ENCODE data around the gene ADCY1.
"Not testable (repeated sequence)": the region's sequence is repeated elsewhere in the genome, so short reads cannot be mapped to it uniquely, and the experiment has no call there.

The ADCY1 gene

DNA sequence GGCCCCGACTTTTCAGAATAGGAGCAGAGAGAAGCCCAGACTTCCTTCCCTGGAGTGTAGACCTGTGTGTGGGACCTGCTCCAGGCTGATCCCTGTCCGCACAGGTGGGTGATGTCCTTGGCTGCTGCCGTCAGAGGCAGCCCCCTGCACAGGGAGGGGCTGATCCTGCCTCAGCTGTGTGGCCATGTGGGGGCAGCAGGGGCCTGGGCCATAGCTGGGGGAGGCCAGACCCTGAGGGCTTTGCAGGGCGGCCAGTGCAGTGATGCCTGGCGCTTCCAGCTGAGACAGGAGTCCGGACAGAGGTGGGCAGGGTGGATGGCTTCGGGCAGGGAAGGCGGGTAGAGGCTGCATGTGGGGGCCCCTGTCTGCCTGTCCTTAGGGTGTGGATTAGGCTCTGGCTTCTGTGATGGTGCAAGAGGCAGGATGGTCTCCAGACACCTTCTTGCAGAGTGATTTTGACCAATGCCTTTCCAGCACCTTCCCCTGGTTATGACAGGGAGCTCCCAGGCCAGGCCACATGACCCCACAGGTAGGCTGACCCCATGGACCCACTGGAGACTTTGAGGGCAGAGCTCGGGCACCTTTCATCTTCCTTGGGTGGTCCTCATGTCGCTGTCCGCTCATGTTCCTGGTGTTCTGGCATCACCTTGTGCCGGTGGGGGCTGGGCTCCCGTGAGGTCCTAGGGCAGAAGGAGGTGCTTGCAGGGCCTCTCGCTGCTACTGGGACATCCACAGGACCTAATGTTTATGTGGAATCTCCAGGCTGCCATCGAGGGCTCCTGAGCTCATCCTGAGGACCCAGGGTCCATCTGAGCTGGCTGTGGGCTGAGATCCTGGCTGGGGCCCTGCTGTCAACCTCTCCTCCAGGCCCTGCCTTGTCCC lies 141.5 kb downstream of the ADCY1 start:
- no peak for DNase-seq

DNA sequence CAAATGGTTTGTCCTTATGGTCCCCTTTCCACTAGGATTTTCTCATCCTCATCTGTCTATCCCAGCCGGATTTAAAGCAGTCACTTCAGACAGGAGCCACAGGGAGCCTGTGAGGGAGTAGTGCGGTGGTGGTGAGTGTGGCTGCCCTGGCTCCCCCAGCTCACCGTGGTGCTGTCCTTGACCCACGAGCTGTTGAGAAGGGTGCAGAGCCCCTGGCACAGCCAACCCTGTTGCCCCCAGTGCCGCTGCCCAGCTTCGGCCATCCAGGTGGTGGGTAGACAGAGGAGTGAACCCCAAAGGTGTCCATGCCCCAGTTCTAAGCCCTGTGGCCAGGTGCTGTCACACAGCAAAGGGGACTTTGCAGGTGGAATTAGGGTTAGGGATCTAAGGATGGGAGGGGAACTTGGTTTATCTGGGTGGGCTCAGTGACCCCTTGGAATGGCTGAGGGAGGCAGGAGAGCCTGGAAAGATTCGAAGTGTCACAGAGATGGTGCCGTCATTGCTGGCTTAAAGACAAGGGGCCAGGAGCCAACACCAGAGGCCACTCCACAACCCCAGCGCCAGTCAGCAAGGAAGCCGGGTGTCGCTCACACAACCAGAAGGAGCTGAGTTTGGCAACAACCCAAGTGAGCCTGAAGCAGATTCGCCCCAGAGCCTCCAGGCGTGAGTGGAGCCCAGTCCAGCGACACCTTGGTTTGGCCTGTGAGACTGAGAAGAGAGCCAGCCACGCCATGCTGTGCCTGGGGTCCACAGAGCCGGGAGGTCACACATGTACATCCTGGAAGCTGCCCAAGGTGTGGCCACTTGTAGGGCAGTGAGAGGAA lies 142.4 kb downstream of the ADCY1 start:
- no peak for DNase-seq

DNA sequence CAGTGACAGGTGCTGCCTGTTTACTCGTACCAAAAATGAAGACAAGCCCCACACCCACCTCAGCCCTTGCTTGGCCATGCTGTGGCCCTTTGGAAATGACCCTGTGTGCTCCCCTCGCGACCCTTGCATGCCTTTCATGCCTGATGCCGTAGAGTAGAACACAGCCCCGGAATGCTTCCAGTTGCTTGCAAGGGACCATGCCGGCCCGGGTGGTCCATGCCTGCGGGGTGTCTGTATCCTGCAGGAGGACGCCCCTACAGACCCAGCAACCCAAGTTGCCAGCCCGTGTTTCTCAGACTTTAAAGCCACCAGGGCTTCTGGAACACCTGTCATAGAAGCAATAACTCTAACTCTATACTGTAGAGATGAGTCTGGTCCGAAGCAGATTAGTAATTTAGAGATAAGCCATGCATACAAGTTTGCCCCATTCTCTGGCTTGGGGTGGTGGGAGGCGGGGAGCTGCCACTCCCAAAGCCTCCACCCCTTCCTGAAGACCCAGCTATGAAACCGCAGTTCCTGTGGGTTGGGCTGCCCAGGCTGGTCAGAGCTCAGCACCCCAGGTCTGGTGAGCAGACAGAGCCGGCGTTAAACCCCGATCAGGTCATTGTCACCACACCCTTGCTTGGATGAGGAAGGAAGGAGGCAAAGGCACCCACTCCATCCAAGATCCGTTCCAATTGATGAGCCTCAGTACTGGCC lies 143.5 kb downstream of the ADCY1 start:
- DNase-seq, result no peak

DNA sequence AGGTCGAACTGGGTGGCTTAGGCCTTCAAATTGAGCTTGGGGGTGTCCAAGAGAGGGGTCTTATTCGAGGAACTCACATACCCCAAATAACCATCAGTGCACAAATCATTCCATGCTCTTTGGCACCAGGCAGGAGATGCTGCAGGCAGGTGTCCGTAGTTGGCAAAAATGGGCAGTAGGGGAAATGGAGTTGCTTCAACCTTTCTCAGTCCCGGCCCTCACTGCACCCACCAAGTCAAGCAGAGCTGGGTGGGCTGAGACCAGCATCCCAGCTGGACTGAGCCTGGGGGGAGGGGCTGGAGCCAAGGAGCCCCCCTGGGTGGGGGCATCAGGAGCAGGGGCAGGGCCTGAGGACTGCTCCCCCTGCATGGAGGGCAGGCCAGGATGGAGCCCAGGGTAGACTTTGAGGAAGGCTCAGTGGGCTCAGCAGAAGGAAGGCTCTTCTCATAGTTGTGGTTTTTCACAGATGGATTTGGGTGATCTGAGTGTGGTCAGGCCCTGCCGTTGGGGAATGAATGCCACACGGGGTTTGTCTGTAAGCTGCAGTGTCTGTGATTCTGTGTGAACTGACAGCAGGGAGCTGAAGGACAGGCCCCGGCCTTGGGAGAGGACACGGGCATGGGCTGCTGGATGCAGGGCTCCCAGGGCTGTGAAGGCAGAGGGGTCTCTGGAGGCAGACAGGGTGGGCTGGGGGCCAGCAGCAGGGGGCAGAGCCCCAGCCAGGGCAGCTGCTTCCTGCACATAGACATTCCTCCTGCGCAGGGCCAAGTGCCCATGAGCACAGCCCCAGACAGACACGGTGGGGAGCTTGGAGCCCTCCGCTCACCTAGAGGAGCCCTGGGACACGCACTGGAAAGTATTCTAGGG lies 144.5 kb downstream of the ADCY1 start:
- no peak for DNase-seq

DNA sequence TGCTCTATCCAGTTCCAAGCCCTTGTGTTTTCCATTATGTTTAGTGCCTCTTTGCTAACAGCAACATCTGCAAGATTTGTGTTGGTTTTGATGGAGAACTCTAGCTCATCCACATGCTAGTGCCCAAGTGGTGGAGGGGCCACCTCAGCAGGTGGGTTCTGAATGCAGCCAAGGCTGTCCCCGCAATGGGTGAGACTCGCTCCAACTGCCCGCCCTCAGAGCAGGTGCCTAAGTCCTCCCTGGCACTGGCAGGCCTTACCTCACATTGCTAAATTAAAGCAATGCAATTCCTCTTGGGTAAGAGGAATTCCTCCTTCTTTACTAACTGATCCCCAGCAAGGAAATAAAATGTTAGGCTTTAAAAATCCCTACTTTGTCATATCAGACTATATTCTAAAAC lies 146.8 kb downstream of the ADCY1 start:
- no peak for DNase-seq

DNA sequence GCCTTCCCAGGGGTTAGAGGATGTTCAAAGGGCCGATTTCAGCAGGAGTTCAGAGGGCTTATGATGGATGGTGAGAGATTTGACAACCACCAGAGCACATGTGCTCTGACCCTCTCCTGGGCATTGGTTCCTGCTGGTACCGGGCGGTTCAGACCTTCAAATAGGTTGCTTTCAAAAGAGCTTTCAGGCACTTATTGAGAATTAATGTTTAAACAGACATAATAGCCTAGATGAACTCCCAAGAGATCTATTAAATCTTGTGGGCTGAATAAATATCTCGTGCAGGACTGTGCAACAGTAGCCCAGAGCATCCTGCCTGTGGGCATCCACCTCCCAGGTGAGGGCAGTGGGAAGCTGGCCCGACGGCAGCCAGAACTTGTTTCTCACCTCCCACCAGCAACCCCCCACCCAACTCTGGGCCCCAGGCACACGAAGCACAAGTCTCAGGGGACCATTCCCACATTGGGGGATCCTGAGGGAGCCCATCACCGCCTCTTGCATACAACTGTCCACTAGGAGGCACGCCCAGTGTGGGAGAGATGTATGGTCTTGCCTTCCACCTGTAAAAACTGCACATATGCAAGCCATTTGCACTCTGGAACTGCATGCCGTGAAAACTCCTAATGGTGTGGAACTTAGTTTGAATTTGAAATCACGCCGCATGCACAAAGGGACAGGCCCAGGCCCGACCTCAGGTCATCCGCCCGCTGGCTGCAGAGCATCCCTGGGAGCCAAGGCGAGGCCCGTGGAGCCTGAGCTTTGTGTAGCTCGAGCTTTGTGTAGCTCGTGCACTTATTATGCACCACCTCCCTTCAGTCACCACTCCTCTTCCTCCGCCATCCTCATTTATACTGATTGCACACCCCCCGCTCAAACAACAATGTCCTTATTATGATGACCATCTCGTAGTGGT lies 147.8 kb downstream of the ADCY1 start:
- no peak for DNase-seq

DNA sequence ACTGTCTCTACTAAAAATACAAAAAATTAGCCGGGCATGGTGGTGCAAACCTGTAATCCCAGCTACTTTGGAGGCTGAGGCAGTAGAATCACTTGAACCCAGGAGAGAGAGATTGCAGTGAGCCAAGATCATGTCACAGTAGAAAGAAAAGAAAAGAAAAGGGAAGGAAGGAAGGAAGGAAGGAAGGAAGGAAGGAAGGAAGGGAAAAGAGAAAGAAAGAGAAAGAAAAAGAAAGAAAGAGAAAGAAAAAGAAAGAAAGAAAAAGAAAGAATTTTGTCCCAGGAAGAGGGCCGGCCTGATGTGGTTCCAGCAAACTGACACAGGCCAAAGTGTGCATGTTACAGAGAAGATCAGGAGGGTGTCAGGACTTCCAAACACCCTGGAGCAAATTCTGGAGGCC lies 151.1 kb downstream of the ADCY1 start:
- DNase-seq, result not testable (repeated sequence)

DNA sequence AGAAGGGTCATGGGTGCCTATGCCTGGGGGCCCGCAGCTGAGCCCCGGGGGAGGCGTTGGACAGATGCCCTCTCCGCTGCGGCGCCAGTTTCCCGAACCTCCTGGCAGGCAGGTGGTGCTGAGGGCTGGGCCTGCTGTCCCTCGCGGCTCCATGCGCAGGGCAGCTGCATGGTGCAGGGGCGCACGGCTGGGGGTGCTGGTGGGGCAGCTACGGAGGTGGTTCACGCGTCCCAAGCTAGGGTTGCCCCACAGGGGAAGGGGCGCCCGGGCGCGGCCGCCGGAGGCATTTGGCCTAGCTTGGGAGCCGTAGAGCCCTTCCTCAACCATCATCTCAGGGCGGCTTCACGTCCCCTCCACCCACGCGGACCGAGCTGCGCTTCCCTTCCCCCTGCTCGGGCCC lies 152.7 kb downstream of the ADCY1 start:
- DNase-seq, result no peak

DNA sequence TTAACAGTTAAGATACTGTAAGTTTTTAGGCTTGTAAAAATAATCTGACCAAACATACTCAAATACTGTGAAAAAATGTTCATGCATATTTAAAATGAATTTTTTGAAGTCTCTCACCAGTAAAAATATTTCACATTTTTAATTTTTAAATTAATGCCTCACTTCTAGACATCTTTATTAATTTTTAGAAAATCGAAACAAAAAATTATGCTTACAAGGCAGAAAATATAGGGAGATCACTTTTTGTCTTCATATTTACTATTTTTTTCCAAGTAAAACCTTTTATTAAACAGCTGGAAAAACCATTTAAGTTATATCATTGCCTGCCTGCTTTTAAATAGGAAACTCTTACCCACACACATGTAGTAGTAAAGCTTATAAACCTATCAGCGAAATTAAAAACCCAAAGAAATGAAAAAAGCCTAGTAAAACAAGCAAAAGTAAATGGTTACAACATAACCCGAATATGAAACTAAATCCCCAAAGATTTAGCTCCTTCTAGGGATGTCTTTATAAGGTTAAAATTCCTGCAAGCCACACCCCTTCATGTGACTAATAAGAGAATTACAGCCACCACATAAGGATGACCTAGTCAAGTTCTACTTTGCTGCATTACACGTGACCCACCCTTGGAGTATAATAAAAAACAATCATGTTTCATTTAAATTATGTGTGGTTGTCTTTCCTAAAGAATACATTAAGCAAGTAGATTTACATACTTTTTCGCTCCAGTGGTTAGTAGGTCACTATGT lies 157.7 kb downstream of the ADCY1 start:
- not testable (repeated sequence) for DNase-seq

DNA sequence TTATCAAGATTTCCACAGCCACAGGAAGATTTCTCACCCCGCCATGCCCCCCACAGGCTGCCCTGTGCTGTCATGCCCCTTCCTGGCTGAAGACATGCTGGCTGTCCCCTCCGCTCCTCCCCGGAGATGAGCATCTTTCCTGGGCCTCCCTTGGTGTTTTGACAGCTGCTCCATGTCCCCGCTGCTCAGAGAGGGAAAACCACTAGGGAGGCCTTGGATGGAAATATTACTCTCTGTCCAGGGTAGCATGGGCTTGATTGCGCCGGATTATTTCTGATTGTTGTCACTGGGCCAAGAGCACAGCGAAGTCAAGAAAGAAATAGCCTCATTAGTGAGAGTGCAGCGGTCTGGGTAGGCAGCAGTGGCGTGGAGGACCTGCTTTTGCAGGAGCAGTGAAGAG lies 164.8 kb downstream of the ADCY1 start:
- DNase-seq, result not testable (repeated sequence)

DNA sequence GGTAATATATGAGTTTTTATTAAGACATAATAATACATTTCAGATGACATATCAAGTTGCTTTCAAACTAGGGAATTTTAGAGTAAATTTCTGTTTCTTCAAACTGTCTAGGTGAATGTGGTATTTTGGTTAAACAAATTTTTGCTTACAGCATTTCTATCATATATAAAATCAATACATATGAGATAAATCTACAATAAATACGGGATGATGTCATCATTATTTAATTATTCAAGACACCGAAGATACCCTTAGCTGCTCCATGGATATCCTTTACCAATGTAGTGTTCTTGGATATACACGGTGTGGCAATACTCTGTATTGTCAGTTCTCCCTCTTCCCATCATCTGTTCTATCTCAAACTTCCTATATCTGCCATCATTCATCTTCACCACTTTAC lies 166.4 kb downstream of the ADCY1 start:
- not testable (repeated sequence) for DNase-seq

DNA sequence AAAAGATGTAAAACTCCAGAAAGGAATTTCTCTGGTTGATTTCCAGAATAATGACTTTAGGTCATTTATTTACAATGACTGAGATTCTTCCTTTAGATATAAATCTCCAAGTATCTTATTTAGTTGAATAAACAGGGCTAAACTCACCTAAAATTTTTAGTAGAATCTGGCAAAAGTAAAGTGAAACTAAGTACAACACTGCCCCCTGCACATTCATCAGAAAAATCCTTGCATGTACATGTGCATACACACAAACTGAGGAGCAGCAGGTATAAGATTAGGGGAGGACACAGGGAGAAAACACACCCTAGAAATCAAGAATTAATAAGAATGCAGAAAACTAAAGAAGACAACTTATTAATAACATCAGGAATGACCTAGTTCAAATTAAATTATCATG lies 174.8 kb downstream of the ADCY1 start:
- DNase-seq, result not testable (repeated sequence)

DNA sequence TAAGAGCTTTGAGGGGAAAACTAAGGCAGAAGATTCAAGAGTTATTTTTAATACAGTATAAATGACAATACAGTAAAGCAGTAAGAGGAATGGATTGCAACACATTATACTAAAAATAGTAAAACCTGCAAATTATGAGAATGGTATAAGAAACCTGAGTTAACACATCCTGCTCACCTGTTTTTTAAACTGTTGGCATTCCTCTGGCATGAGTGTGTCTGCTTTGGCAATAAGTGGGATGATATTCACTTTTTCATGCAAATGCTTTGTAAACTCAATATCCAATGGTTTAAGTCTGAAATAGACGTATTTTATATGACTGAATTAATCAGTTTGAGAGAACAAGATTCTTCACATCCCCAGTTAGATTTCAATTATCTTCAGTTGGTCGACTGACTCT lies 177.2 kb downstream of the ADCY1 start:
- not testable (repeated sequence) for DNase-seq

DNA sequence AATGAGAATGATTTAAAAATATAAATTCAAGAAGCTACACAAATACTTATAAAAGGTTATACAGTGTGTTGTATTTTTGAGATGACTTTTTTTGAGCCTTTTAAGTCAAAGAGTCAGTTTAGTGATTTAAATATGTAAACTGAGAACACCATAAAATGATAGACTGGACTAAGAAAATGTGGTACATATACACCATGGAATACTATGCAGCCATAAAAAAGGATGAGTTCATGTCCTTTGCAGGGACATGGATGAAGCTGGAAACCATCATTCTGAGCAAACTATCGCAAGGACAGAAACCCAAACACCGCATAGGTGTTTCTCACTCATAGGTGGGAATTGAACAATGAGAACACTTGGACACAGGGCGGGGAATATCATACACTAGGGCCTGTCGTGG lies 182.2 kb downstream of the ADCY1 start:
- DNase-seq, result not testable (repeated sequence)

DNA sequence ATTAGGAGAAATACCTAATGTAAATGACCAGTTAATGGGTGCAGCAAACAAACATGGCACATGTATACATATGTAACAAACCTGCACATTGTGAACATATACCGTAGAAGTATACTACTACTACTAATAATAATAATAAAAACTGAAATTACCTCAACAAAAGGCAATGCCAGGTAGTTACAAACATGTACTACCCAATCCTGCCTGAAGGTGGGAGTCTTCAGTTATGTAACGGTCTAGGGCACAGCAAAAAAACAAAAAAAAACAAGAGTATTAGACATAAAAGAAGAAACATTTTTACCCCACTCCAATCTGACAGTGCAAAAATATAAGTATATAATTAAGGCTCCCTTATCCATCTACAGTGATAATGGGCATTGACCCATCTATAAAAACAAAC lies 182.6 kb downstream of the ADCY1 start:
- not testable (repeated sequence) for DNase-seq

DNA sequence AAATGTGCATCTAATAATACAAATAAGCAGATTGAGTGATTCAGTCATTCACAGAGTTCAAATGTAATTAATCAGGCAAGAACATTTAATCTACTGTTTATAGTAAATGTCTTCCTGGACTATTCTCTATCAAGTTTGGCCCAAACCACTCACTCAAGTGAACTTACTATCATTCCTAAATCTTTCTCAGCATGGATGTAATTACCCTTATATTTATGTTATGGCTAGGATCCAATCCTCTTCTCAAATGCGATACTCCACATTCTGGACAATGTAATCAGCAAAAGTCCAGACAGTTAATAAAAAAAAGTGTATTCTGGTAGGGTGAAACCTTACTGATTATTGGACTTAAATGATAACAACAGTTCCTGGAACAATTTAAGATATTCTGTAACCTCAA lies 185.3 kb downstream of the ADCY1 start:
- not testable (repeated sequence) for DNase-seq

DNA sequence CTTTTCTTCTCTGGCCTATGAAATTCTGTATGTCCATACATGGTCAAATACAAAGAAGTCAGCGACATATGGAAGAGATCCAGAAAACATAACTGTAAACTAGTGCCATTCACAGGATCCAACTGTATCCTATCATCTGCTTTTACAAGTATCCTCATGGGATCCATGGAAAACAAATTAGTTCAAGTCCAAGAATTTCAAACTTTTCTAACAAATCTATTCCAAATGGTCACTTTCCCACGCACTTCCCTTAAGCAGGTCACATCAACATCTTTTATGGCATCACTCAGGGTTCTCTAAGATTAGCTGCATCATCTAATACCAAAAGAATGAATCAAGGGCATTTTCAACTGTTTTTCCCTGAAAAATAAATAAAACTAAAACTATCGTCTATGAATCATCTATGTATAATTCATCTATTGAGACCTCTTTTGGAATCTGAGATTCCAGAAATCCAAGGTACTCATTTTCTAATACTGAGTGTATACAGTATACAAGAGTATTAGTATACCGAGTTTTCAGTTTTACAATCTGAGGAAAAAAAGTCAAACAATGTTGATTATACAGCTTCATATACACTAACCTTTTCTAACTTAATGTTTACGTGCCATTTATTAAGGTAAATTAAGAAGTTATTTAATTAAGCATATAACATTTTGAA lies 187.5 kb downstream of the ADCY1 start:
- not testable (repeated sequence) for DNase-seq

DNA sequence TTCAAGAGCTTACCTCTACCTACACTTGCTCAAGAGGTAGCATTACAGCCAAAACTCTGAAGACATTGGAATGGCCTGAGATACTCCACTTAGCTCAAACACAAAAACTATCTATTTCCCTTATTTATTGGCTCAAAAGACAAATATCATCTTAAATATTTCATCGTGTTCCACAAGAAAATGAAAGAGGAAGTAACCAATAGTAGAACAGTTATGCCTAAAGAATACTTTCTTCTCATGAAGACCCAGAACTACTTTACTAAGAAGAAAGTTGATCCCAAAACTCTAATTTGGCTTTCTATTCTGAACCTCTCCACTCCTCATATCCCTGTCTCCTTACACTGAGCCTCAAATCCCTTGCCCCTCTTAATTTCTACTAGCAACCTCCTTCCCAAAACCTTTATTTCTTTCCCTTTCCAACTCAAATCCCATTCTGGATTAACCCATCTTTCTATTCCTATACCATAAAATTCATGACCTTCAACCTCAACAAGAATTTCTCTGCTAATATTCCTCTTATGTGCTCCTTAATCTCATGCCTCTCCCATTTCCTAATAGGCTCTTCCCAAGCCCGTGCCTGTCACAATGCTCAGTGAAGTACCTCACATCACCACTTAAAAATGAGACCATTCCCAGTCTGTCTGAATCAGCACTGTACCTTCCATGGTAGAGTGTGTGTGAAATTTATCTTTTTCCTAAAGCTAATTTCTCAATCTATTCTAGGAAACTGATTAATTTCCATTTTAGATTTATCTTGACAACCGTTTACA lies 188.2 kb downstream of the ADCY1 start:
- DNase-seq, result not testable (repeated sequence)
